AG04449 (cell line): ENCODE measurements around the gene PARVA.

Source experiments
- CTCF ChIA-PET: fragments of 350-600 bp; formaldehyde crosslinking; extraction: SDS; loops from one replicate; lab custom pipeline; 2021; ENCODE audit warnings: antibody characterized with exemption; lab: Yijun Ruan, JAX
- POLR2A ChIA-PET: fragments of 400-600, 350-600 bp; formaldehyde crosslinking; extraction: SDS; loops from one replicate; lab custom pipeline; 2020; ENCODE audit warnings: antibody characterized with exemption, inconsistent platforms; lab: Yijun Ruan, JAX
- DNase-seq: peaks from one replicate; pipeline ENCODE4 v3.0.0-alpha.2; 2010; ENCODE audit warnings: low read depth, low spot score
- H3K4me3 ChIP-seq: 2 replicates; pipeline ENCODE4 v1.5.1; 2011; ENCODE audit warnings: low read depth, mild to moderate bottlenecking, control low read depth, low read length
- CTCF ChIP-seq: IDR thresholded peaks from one replicate; pipeline ENCODE4 v1.5.1; 2011; ENCODE audit warnings: mild to moderate bottlenecking, moderate library complexity, low read length, control low read depth, inconsistent platforms; ENCODE audit not compliant: insufficient read depth; ENCODE audit errors: missing control alignments

PARVA gene

GRCh38 chr11:12375720-12376119 is 1.7 kb upstream of the PARVA start:
- DNase-seq: no peak
- no peak for TF ChIP-seq CTCF
- POLR2A ChIA-PET: interaction anchor here (0.7 to 1.0 kb wide), 3 partner anchors 89 to 513 kb away, joined by 3 to 4 read pairs (median 3); no protein-coding TSS in a partner anchor
- CTCF ChIA-PET: interaction anchor here (1.5 to 2.8 kb wide), 5 partner anchors 10 to 586 kb away, joined by 4 to 14 read pairs (median 8); no protein-coding TSS in a partner anchor
- H3K4me3 ChIP-seq: no peak overlapping the region

- DNase-seq: peak; percentile 19
- peak overlapping the region; percentile 79 for H3K4me3 ChIP-seq
- ChIA-PET CTCF (interaction anchor here (0.9 to 2.8 kb wide), 14 partner anchors 11 to 588 kb away, joined by 3 to 14 read pairs (median 4); no protein-coding TSS in a partner anchor), POLR2A (interaction anchor here (0.9 to 2.1 kb wide), 12 partner anchors 12 to 524 kb away, joined by 3 to 11 read pairs (median 4); no protein-coding TSS in a partner anchor)
- TF ChIP-seq CTCF: no peak
Measured at GRCh38 chr11:12376259-12377081, 901 bp upstream of the PARVA start.

GRCh38 chr11:12377824-12378593 is 638 bp downstream of the PARVA start:
- peak; percentile 17 for DNase-seq

GRCh38 chr11:12380565-12381325 is 3.4 kb downstream of the PARVA start:
- POLR2A ChIA-PET: no interaction called here
- no peak for DNase-seq
- CTCF ChIA-PET: interaction anchor here (1.0 to 1.4 kb wide), 2 partner anchors 92 to 314 kb away, joined by 3 read pairs; no protein-coding TSS in a partner anchor
- H3K4me3 ChIP-seq: no peak overlapping the region
- no peak for TF ChIP-seq CTCF

More at GRCh38 chr11:12377824-12378593, 638 bp downstream of the PARVA start:
- ChIA-PET CTCF (interaction anchor here (1.0 to 1.8 kb wide), 2 partner anchors 20 to 80 kb away, joined by 3 to 7 read pairs; no protein-coding TSS in a partner anchor), POLR2A (interaction anchor here (0.8 to 2.1 kb wide), 15 partner anchors 10 to 522 kb away, joined by 3 to 11 read pairs (median 4); no protein-coding TSS in a partner anchor)
- TF ChIP-seq CTCF: no peak
- peak overlapping the region; percentile 79 for H3K4me3 ChIP-seq

GRCh38 chr11:12381875-12382274 is 4.5 kb downstream of the PARVA start:
- no peak for TF ChIP-seq CTCF
- H3K4me3 ChIP-seq: no peak overlapping the region
- ChIA-PET CTCF (no interaction called here), POLR2A (no interaction called here)
- DNase-seq: no peak
